Measurements from ENCODE around the gene TIAM1.

TIAM1 gene

GRCh38 chr21:31176080-31176551 is 167.9 kb downstream of the TIAM1 start:
- no peak for DNase-seq (ENCODE audit: low read depth)
- no peak for TF ChIP-seq CTCF (IDR thresholded peaks at IDR 0.05; ENCODE audit: low read length, missing control alignments)
- no peak overlapping the region for H3K4me3 ChIP-seq (replicated peaks; ENCODE audit: low read depth, low read length)

GRCh38 chr21:31173881-31174555 is 170.0 kb downstream of the TIAM1 start:
- DNase-seq (ENCODE audit: low read depth): no peak
- no peak overlapping the region for H3K4me3 ChIP-seq (replicated peaks; ENCODE audit: low read depth, low read length)
- no peak for TF ChIP-seq CTCF (IDR thresholded peaks at IDR 0.05; ENCODE audit: low read length, missing control alignments)

GRCh38 chr21:31172328-31172727 is 171.7 kb downstream of the TIAM1 start:
- DNase-seq (ENCODE audit: low read depth): no peak
- no peak overlapping the region for H3K4me3 ChIP-seq (replicated peaks; ENCODE audit: low read depth, low read length)
- no peak for TF ChIP-seq CTCF (IDR thresholded peaks at IDR 0.05; ENCODE audit: low read length, missing control alignments)

GRCh38 chr21:31164713-31165694 is 179.1 kb downstream of the TIAM1 start:
- TF ChIP-seq CTCF (IDR thresholded peaks at IDR 0.05; ENCODE audit: low read length, missing control alignments): no peak
- H3K4me3 ChIP-seq (replicated peaks; ENCODE audit: low read depth, low read length): no peak overlapping the region
- DNase-seq (ENCODE audit: low read depth): no peak

GRCh38 chr21:31162827-31163226 is 181.2 kb downstream of the TIAM1 start:
- no peak overlapping the region for H3K4me3 ChIP-seq (replicated peaks; ENCODE audit: low read depth, low read length)
- peak; percentile 20 for DNase-seq (ENCODE audit: low read depth)

More at GRCh38 chr21:31162827-31163226, 181.2 kb downstream of the TIAM1 start:
- no peak for TF ChIP-seq CTCF (IDR thresholded peaks at IDR 0.05; ENCODE audit: low read length, missing control alignments)

Data from fibroblast of pulmonary artery (primary cell).